Measurements from ENCODE around the gene CYFIP2.
"Not testable (repeated sequence)": the region's sequence is repeated elsewhere in the genome, so short reads cannot be mapped to it uniquely, and the experiment has no call there.

Gene CYFIP2

DNA sequence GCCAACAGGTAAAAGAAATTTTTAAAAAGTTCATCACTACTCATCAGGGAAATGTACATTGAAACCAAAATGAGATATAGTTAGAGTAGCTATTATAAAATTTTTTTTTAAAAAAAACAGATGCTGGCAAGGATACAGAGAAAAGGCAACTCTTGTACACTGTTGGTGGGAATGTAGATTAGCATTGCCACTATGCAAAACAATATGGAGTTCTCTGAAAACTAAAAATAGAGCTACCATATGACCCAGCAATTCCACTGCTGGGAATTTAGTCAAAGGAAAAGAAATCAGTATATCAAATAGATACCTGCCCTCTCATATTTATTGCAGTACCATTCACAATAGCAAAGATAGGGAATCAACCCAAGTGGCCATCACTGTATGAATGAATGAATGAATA is 149.9 kb downstream of the CYFIP2 start:
- DNase-seq = no peak

DNA sequence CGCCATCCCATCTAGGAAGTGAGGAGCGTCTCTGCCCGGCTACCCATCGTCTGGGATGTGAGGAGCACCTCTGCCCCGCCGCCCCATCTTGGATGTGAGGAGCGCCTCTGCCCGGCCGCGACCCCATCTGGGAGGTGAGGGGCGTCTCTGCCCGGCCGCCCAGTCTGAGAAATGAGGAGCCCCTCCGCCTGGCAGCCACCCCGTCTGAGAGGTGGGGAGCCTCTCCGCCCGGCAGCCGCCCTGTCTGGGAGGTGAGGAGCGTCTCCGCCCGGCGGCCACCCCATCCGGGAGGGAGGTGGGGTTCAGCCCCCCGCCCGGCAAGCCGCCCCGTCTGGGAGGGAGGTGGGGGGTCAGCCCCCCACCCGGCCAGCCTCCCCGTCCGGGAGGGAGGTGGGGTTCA is 153.6 kb downstream of the CYFIP2 start:
- DNase-seq = not testable (repeated sequence)

DNA sequence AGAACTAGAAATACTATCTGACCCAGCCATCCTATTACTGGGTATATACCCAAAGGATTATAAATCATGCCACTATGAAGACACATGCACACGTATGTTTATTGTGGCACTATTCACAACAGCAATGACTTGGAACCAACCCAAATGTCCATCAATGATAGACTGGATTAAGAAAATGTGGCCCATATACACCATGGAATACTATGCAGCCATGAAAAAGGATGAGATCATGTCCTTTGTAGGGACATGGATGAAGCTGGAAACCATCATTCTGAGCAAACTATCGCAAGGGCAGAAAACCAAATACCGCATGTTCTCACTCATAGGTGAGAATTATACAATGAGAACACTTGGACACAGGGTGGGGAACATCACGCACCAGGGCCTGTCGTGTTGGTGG is 164.0 kb downstream of the CYFIP2 start:
- DNase-seq = not testable (repeated sequence)

DNA sequence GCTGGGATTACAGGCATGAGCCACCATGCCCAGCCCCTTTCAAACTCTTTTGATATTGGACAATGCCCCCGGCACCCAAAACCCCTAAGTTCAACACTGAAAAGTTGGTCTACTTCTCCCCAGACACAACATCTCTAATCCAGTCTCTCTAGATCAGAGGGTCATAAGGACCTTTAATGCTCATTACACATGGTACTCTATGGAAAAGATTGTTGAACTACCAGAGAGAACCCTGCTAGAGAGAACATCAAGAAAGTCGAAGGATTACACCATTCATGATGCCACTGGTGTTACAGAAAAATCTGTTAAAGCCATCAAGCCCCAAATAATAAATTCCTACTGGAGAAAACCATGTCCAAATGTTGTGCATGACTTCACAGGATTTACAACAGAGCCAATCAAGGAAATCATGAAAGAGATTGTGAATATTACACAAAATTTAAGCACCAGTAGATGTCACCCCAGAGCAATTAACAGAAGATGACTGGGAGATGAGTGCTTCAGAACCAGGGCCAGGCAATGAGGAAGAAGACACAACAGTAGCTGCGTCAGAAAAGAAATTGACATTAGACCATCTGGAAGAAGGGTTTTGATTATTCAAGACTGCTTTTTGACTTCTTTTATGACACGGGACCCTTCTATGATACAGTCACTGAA is 165.7 kb downstream of the CYFIP2 start:
- DNase-seq = peak; percentile 70

DNA sequence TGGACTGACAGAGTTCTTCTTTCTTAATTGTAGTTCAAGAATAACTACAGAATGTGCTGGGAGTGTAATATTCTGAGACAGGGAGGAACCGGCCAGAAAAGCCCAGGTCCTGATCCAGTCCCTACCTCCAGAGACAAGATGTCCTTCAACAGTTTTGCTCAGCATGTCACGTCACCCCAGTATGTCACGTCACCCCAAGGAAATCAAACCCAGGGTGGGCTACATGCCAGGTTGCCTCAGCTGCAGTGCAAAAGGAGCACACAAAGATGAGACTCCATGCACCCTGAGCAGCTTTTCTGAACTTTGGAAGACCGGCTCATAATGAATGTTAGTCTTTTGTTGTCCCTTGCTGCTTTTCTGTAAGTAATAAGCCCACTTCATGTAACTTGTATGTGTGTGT is 168.2 kb downstream of the CYFIP2 start:
- no peak for DNase-seq

DNA sequence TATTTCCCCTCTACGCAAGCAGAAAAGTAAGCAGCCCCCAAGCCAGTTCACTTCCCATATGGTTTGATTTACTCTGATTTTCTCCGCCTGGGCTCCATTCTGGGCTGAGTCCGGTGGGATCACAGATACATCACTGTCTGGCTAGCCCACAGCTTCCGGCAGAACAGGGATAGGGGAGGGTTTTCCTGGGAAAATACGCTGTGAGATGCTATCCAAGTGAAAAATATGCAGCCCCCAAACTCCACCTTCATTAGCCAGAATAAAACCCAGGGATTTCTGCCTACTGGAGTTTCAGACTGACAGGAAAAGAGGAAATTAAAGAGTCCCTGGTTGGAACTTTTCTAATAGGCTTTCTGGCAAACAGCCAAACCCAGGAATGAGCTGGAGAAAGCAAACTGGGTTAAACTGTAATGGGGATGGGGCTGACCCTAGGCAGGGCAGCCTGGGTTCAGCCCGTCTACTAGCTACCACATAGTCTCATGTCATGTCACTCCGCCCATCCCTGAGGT is 177.2 kb downstream of the CYFIP2 start:
- DNase-seq = no peak

DNA sequence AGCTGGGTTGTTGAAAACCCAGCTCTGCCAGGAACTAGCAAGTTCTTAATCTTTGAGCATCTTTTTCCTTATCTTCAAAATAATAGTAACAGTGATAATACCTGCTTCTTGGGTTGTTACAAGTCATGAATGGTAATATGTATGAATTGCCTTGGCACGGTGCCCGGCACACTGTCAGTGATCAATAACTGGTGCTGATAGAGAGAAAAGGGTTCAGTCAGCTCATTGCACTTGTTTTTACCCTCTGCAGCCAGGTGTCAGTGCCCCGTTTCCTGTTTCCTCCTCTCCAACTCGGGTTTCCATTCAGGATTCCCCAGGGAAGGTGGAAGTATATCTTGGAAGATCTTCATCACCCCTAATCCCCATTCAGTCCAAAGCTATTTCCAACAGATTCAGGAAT is 178.3 kb downstream of the CYFIP2 start:
- no peak for DNase-seq

Measured in EL (cell line).